Astrocyte (in vitro differentiated cells and primary cell): Measurements from ENCODE around the gene CNTNAP5. TPM values are rescaled to one million over a fixed set of nuclear protein-coding genes. Genes with fewer than 3 reads are reported as not detected.

Experiments used
- DNase-seq: peaks from one replicate; pipeline ENCODE4 v3.0.0-alpha.2; 2010; ENCODE audit warnings: low read depth
- FAIRE-seq: peaks from 2 replicates; lab custom pipeline; 2011; peaks lifted over from hg19 to GRCh38; lab: Jason Lieb, UNC
- H2AFZ ChIP-seq: 2 replicates; pipeline ENCODE4 v1.6.0; 2012; ENCODE audit warnings: low read depth, low read length, inconsistent platforms
- H3K27ac ChIP-seq: 2 replicates; pipeline ENCODE4 v1.5.1; 2011; ENCODE audit warnings: low read depth, low read length, inconsistent platforms
- H3K27me3 ChIP-seq: 2 replicates; pipeline ENCODE4 v1.6.0; 2011; ENCODE audit warnings: low read length, inconsistent platforms; ENCODE audit not compliant: insufficient read depth
- H3K36me3 ChIP-seq: 2 replicates; pipeline ENCODE4 v1.5.1; 2011; ENCODE audit warnings: low read length, inconsistent platforms; ENCODE audit not compliant: insufficient read depth
- H3K4me1 ChIP-seq: 2 replicates; pipeline ENCODE4 v1.5.1; 2011; ENCODE audit warnings: low read length, inconsistent platforms; ENCODE audit not compliant: insufficient read depth
- H3K4me2 ChIP-seq: 2 replicates; pipeline ENCODE4 v1.6.0; 2012; ENCODE audit warnings: low read length, inconsistent platforms
- H3K4me3 ChIP-seq: 2 replicates; pipeline ENCODE4 v1.5.1; 2011; ENCODE audit warnings: low read depth, mild to moderate bottlenecking, low read length, inconsistent platforms; ENCODE audit not compliant: insufficient read depth
- H3K79me2 ChIP-seq: 2 replicates; pipeline ENCODE4 v1.6.0; 2012; ENCODE audit warnings: mild to moderate bottlenecking, low read length, inconsistent platforms; ENCODE audit not compliant: insufficient read depth
- H3K9ac ChIP-seq: 2 replicates; pipeline ENCODE4 v1.6.0; 2012; ENCODE audit warnings: mild to moderate bottlenecking, low read length, inconsistent platforms
- H3K9me3 ChIP-seq: 2 replicates; pipeline ENCODE4 v1.5.1; 2012; ENCODE audit warnings: low read depth, mild to moderate bottlenecking, low read length, inconsistent platforms; ENCODE audit not compliant: insufficient read depth
- H4K20me1 ChIP-seq: 2 replicates; pipeline ENCODE4 v1.6.0; 2012; ENCODE audit warnings: low read length, inconsistent platforms; ENCODE audit not compliant: insufficient read depth
- H3K27ac Mint-ChIP-seq: one replicate; pipeline ENCODE4 v1.8.0; 2021; ENCODE audit warnings: mild to moderate bottlenecking, mixed read lengths; ENCODE audit not compliant: unreplicated experiment
- H3K27me3 Mint-ChIP-seq: one replicate; pipeline ENCODE4 v1.8.0; 2021; ENCODE audit warnings: low read depth, mixed read lengths; ENCODE audit not compliant: unreplicated experiment
- H3K36me3 Mint-ChIP-seq: one replicate; pipeline ENCODE4 v1.8.0; 2021; ENCODE audit warnings: low read depth, mixed read lengths; ENCODE audit not compliant: unreplicated experiment
- H3K4me1 Mint-ChIP-seq: one replicate; pipeline ENCODE4 v1.8.0; 2021; ENCODE audit warnings: low read depth, mixed read lengths; ENCODE audit not compliant: unreplicated experiment
- H3K4me3 Mint-ChIP-seq: one replicate; pipeline ENCODE4 v1.8.0; 2021; ENCODE audit warnings: mild to moderate bottlenecking, moderate library complexity, mixed read lengths; ENCODE audit not compliant: unreplicated experiment
- H3K9me3 Mint-ChIP-seq: one replicate; pipeline ENCODE4 v1.8.0; 2021; ENCODE audit warnings: mild to moderate bottlenecking, mixed read lengths; ENCODE audit not compliant: unreplicated experiment
- CTCF ChIP-seq: IDR thresholded peaks from 2 replicates; pipeline ENCODE4 v1.5.1; 2011; ENCODE audit warnings: low read depth, mild to moderate bottlenecking, inconsistent platforms, low read length, moderate library complexity; ENCODE audit not compliant: insufficient read depth
- EZH2 ChIP-seq: IDR thresholded peaks from 2 replicates; pipeline ENCODE4 v1.6.1; 2012; ENCODE audit warnings: mild to moderate bottlenecking, low read length, inconsistent platforms; ENCODE audit not compliant: insufficient read depth
- total RNA-seq: library from RNA; stranded (reverse); gene quantifications from 2 replicates; pipeline ENCODE4 v1.2.1, GENCODE V29; 2021

CNTNAP5 gene
- total RNA-seq, 1 donor from 2014 or later, result 0.30 TPM

- H3K4me3 Mint-ChIP-seq, result no peak overlapping the region
- TF ChIP-seq EZH2, result no peak
- no peak for TF ChIP-seq CTCF
- Histone ChIP-seq H3K4me2 (no peak overlapping the region), H2AFZ (no peak overlapping the region), H3K9ac (no peak overlapping the region), H3K27me3 (no peaks in the 10 kb centered on the region), H3K27ac (no peak overlapping the region), H3K4me3 (no peak overlapping the region), H3K9me3 (no peaks in the 10 kb centered on the region), H3K36me3 (no peaks in the 10 kb centered on the region), H3K4me1 (no peaks in the 10 kb centered on the region), H4K20me1 (no peaks in the 10 kb centered on the region), H3K79me2 (no peaks in the 10 kb centered on the region)
- no peak overlapping the region for H3K27ac Mint-ChIP-seq
- no peaks in the 10 kb centered on the region for H3K36me3 Mint-ChIP-seq
- peaks cover 3% of the 10 kb centered on the region for H3K9me3 Mint-ChIP-seq
- peaks cover 10% of the 10 kb centered on the region for H3K4me1 Mint-ChIP-seq
- FAIRE-seq (no peak), DNase-seq (no peak)
- peaks cover 5% of the 10 kb centered on the region for H3K27me3 Mint-ChIP-seq
Observed at GRCh38 chr2:124080281-124081153, 55.4 kb downstream of the CNTNAP5 start.

GRCh38 chr2:124081154-124081716 is 56.1 kb downstream of the CNTNAP5 start:
- Mint-ChIP-seq H3K36me3 (no peaks in the 10 kb centered on the region), H3K4me3 (no peak overlapping the region), H3K27ac (peak overlapping the region; percentile 84), H3K27me3 (peaks cover 5% of the 10 kb centered on the region), H3K4me1 (peaks cover 10% of the 10 kb centered on the region), H3K9me3 (peaks cover 3% of the 10 kb centered on the region)
- Histone ChIP-seq H3K9me3 (no peaks in the 10 kb centered on the region), H4K20me1 (no peaks in the 10 kb centered on the region), H3K27ac (no peak overlapping the region), H3K9ac (no peak overlapping the region), H2AFZ (no peak overlapping the region), H3K79me2 (no peaks in the 10 kb centered on the region), H3K36me3 (no peaks in the 10 kb centered on the region), H3K27me3 (no peaks in the 10 kb centered on the region), H3K4me3 (no peak overlapping the region), H3K4me2 (no peak overlapping the region), H3K4me1 (no peaks in the 10 kb centered on the region)
- no peak for DNase-seq
- TF ChIP-seq CTCF, result no peak
- TF ChIP-seq EZH2, result no peak
- no peak for FAIRE-seq

GRCh38 chr2:124088616-124089015 is 63.5 kb downstream of the CNTNAP5 start:
- Histone ChIP-seq H3K9me3 (peaks cover 3% of the 10 kb centered on the region), H3K4me2 (no peak overlapping the region), H3K4me3 (no peak overlapping the region), H2AFZ (no peak overlapping the region), H3K9ac (no peak overlapping the region), H3K27ac (no peak overlapping the region), H3K36me3 (no peaks in the 10 kb centered on the region), H3K4me1 (no peaks in the 10 kb centered on the region), H3K79me2 (no peaks in the 10 kb centered on the region), H4K20me1 (no peaks in the 10 kb centered on the region), H3K27me3 (no peaks in the 10 kb centered on the region)
- no peak overlapping the region for H3K4me3 Mint-ChIP-seq
- H3K27me3 Mint-ChIP-seq, result no peaks in the 10 kb centered on the region
- DNase-seq (no peak), FAIRE-seq (no peak)
- H3K27ac Mint-ChIP-seq, result no peak overlapping the region
- no peaks in the 10 kb centered on the region for H3K9me3 Mint-ChIP-seq
- no peaks in the 10 kb centered on the region for H3K4me1 Mint-ChIP-seq
- no peaks in the 10 kb centered on the region for H3K36me3 Mint-ChIP-seq
- no peak for TF ChIP-seq EZH2
- no peak for TF ChIP-seq CTCF
